ENCODE results near the gene ORC3. TPM values are rescaled to one million over a fixed set of nuclear protein-coding genes. Genes with fewer than 3 reads are reported as not detected.
"Not testable (repeated sequence)": the region's sequence is repeated elsewhere in the genome, so short reads cannot be mapped to it uniquely, and the experiment has no call there.

ORC3 gene
- total and polyA plus RNA-seq, 2 experiments from 2014 or later, result 32.4 to 35.3 TPM

- Histone ChIP-seq H3K4me3 (no peak overlapping the region), H3K27ac (no peak overlapping the region), H3K9ac (no peak overlapping the region), H3F3A (ENCODE audit: insufficient read depth) (peaks cover 19% of the 10 kb centered on the region), H4K20me1 (ENCODE audit: insufficient read depth) (peaks cover 76% of the 10 kb centered on the region), H2AFZ (no peak overlapping the region), H3K4me2 (ENCODE audit: unreplicated experiment) (no peak overlapping the region), H3K36me3 (ENCODE audit: low read depth) (peaks cover 5% of the 10 kb centered on the region; the same call in 1 of the 2 replicates), H3K4me1 (ENCODE audit: insufficient read depth) (peaks cover 13% of the 10 kb centered on the region), H3K9me2 (ENCODE audit: insufficient read depth) (no peaks in the 10 kb centered on the region), H3K79me2 (ENCODE audit: insufficient read depth) (peaks cover 100% of the 10 kb centered on the region), H3K9me3 (ENCODE audit: low read depth) (no peaks in the 10 kb centered on the region), H3K27me3 (replicated peaks; ENCODE audit: insufficient read depth) (no peaks in the 10 kb centered on the region)
- TF ChIP-seq EZH2 (IDR thresholded peaks at IDR 0.05; ENCODE audit: insufficient read depth, poor library complexity, severe bottlenecking) (no peak), EZH2phosphoT487 (IDR thresholded peaks at IDR 0.05; ENCODE audit: insufficient read depth, low read depth) (no peak)
- DNase-seq, result no peak
- in situ Hi-C loops (cut with MboI), result no loop called here
- WGBS, 2 experiments (ENCODE audit: low coverage in 1 of 2, low lambda C conversion rate in 2 of 2, missing lambda C conversion rate in 2 of 2), result 53 to 63% methylated on average over 3 of the region's 3 CpGs
These were observed 97.4 kb downstream of the ORC3 start for GRCh38 chr6:87687296-87687695.

GRCh38 chr6:87687893-87688292 lies 98.0 kb downstream of the ORC3 start:
- H3K4me3 ChIP-seq; H3K9me2 ChIP-seq (ENCODE audit: insufficient read depth); in situ Hi-C loops (cut with MboI); H3K36me3 ChIP-seq (ENCODE audit: low read depth); H3K4me1 ChIP-seq (ENCODE audit: insufficient read depth); H3K27ac ChIP-seq; DNase-seq; H3K9ac ChIP-seq; H2AFZ ChIP-seq; H3K27me3 ChIP-seq (replicated peaks; ENCODE audit: insufficient read depth); H3K9me3 ChIP-seq (ENCODE audit: low read depth); H3K4me2 ChIP-seq (ENCODE audit: unreplicated experiment): not testable (repeated sequence)
- Histone ChIP-seq H4K20me1 (ENCODE audit: insufficient read depth) (peaks cover 76% of the 10 kb centered on the region), H3F3A (ENCODE audit: insufficient read depth) (peaks cover 19% of the 10 kb centered on the region), H3K79me2 (ENCODE audit: insufficient read depth) (peaks cover 100% of the 10 kb centered on the region)
- 92 to 94% methylated on average over 9 of the region's 9 CpGs for WGBS, 2 experiments (ENCODE audit: low coverage in 1 of 2, low lambda C conversion rate in 2 of 2, missing lambda C conversion rate in 2 of 2)

GRCh38 chr6:87690441-87690840 lies 100.5 kb downstream of the ORC3 start:
- in situ Hi-C loops (cut with MboI), result no loop called here
- peaks cover 57% of the 10 kb centered on the region; the same call in 1 of the 2 replicates for H4K20me1 ChIP-seq (ENCODE audit: insufficient read depth)
- H3F3A ChIP-seq (ENCODE audit: insufficient read depth), result peaks cover 6% of the 10 kb centered on the region
- H3K4me2 ChIP-seq (ENCODE audit: unreplicated experiment), result no peak overlapping the region
- WGBS, 2 experiments (ENCODE audit: low coverage in 1 of 2, low lambda C conversion rate in 2 of 2, missing lambda C conversion rate in 2 of 2), result 86 to 94% methylated on average over 3 of the region's 3 CpGs
- no peak overlapping the region for H3K27ac ChIP-seq
- no peaks in the 10 kb centered on the region for H3K27me3 ChIP-seq (replicated peaks; ENCODE audit: insufficient read depth)
- H3K79me2 ChIP-seq (ENCODE audit: insufficient read depth), result peaks cover 100% of the 10 kb centered on the region
- no peak for DNase-seq
- no peak overlapping the region for H3K9ac ChIP-seq
- no peak overlapping the region for H3K4me3 ChIP-seq
- TF ChIP-seq EZH2phosphoT487 (IDR thresholded peaks at IDR 0.05; ENCODE audit: insufficient read depth, low read depth) (no peak), EZH2 (IDR thresholded peaks at IDR 0.05; ENCODE audit: insufficient read depth, poor library complexity, severe bottlenecking) (no peak)
- H2AFZ ChIP-seq, result no peak overlapping the region
- peaks cover 24% of the 10 kb centered on the region for H3K4me1 ChIP-seq (ENCODE audit: insufficient read depth)
- H3K36me3 ChIP-seq (ENCODE audit: low read depth), result no peaks in the 10 kb centered on the region
- H3K9me2 ChIP-seq (ENCODE audit: insufficient read depth), result no peaks in the 10 kb centered on the region
- no peaks in the 10 kb centered on the region for H3K9me3 ChIP-seq (ENCODE audit: low read depth)

- Histone ChIP-seq H3K4me1 (ENCODE audit: insufficient read depth) (peaks cover 28% of the 10 kb centered on the region), H3K79me2 (ENCODE audit: insufficient read depth) (peaks cover 100% of the 10 kb centered on the region), H3F3A (ENCODE audit: insufficient read depth) (peaks cover 9% of the 10 kb centered on the region), H3K36me3 (ENCODE audit: low read depth) (no peaks in the 10 kb centered on the region), H3K4me3 (no peak overlapping the region), H2AFZ (no peak overlapping the region), H3K4me2 (ENCODE audit: unreplicated experiment) (no peak overlapping the region), H3K27ac (no peak overlapping the region), H3K9me2 (ENCODE audit: insufficient read depth) (no peaks in the 10 kb centered on the region), H3K9ac (no peak overlapping the region), H3K27me3 (replicated peaks; ENCODE audit: insufficient read depth) (no peaks in the 10 kb centered on the region), H4K20me1 (ENCODE audit: insufficient read depth) (peaks cover 48% of the 10 kb centered on the region; the same call in 1 of the 2 replicates), H3K9me3 (ENCODE audit: low read depth) (no peaks in the 10 kb centered on the region)
- WGBS, 2 experiments (ENCODE audit: low coverage in 1 of 2, low lambda C conversion rate in 2 of 2, missing lambda C conversion rate in 2 of 2), result 78 to 80% methylated on average over 2 of the region's 2 CpGs
- DNase-seq, result no peak
- in situ Hi-C loops (cut with MboI), result no loop called here
- TF ChIP-seq EZH2phosphoT487 (IDR thresholded peaks at IDR 0.05; ENCODE audit: insufficient read depth, low read depth) (no peak), EZH2 (IDR thresholded peaks at IDR 0.05; ENCODE audit: insufficient read depth, poor library complexity, severe bottlenecking) (no peak)
These were observed 102.2 kb downstream of the ORC3 start for GRCh38 chr6:87692086-87692485.

GRCh38 chr6:87696817-87697216 lies 106.9 kb downstream of the ORC3 start:
- H3K9ac ChIP-seq; H3K9me2 ChIP-seq (ENCODE audit: insufficient read depth); H2AFZ ChIP-seq; DNase-seq; H3K27ac ChIP-seq; H3K27me3 ChIP-seq (replicated peaks; ENCODE audit: insufficient read depth); H3K9me3 ChIP-seq (ENCODE audit: low read depth); H3K36me3 ChIP-seq (ENCODE audit: low read depth); in situ Hi-C loops (cut with MboI): not testable (repeated sequence)
- Histone ChIP-seq H3K4me1 (ENCODE audit: insufficient read depth) (peaks cover 38% of the 10 kb centered on the region), H4K20me1 (ENCODE audit: insufficient read depth) (peaks cover 48% of the 10 kb centered on the region), H3K79me2 (ENCODE audit: insufficient read depth) (peaks cover 100% of the 10 kb centered on the region), H3K4me3 (peak overlapping the region; percentile 94; the same call in 1 of the 2 replicates), H3K4me2 (ENCODE audit: unreplicated experiment) (peak overlapping the region; percentile 96), H3F3A (ENCODE audit: insufficient read depth) (peaks cover 44% of the 10 kb centered on the region)
- WGBS, 2 experiments (ENCODE audit: low coverage in 1 of 2, low lambda C conversion rate in 2 of 2, missing lambda C conversion rate in 2 of 2), result 97 to 98% methylated on average over 12 of the region's 12 CpGs

All from GM23248 (cell line).